ENCODE measurements around the gene PRMT7. TPM values are rescaled to one million over a fixed set of nuclear protein-coding genes. Genes with fewer than 3 reads are reported as not detected.

Gene PRMT7
- polyA plus RNA-seq = 10 to 100 TPM; 25.3 to 58.0 (median 30.6) TPM

GRCh38 chr16:68310774-68311511, at the start of gene PRMT7, which contains the start of gene SLC7A6OS:
Gene PRMT7 (plus strand): TSS chr16:68311019. CDS start chr16:68315980, 4,961 bp downstream.
Gene SLC7A6OS (minus strand): TSS chr16:68310946. CDS start chr16:68310926, 20 bp downstream.
- 0% methylated on average over 57 to 62 of the region's 62 CpGs for WGBS, 3 donors
- peak within 1 kb of the TSS; percentile 26 for H3K27ac ChIP-seq (ENCODE audit: low read depth, low read length)

- WGBS, 3 donors = 36 to 40% (median 37%) methylated on average over 11 of the region's 11 CpGs
- peak overlapping the region; percentile 83 for H3K27ac ChIP-seq (ENCODE audit: low read depth, low read length)
These were observed 47.2 kb upstream of the PRMT7 start for GRCh38 chr16:68263559-68264127.

GRCh38 chr16:68264128-68265077, 46.4 kb upstream of the PRMT7 start, which contains the start of gene SLC7A6:
Gene SLC7A6 (plus strand): TSS chr16:68264526. CDS start chr16:68274727, 10,201 bp downstream.
- peak within 1 kb of the TSS; percentile 83 for H3K27ac ChIP-seq (ENCODE audit: low read depth, low read length)
- WGBS, 3 donors = 0 to 1% (median 0%) methylated on average over 94 to 121 of the region's 123 CpGs

GRCh38 chr16:68265078-68265920, 45.5 kb upstream of the PRMT7 start:
- peak overlapping the region; percentile 83 for H3K27ac ChIP-seq (ENCODE audit: low read depth, low read length)
- 3 to 24% (median 5%) methylated on average over 23 of the region's 23 CpGs for WGBS, 3 donors

GRCh38 chr16:68267612-68268405, 43.0 kb upstream of the PRMT7 start:
- H3K27ac ChIP-seq (ENCODE audit: low read depth, low read length) = no peak overlapping the region
- 61 to 74% (median 67%) methylated on average over 6 of the region's 6 CpGs for WGBS, 3 donors

GRCh38 chr16:68269793-68270192, 41.0 kb upstream of the PRMT7 start:
- H3K27ac ChIP-seq (ENCODE audit: low read depth, low read length) = no peak overlapping the region
- WGBS, 3 donors = 96 to 99% (median 96%) methylated on average over 4 of the region's 4 CpGs

GRCh38 chr16:68270353-68270752, 40.5 kb upstream of the PRMT7 start:
- 0 to 55% (median 0%) methylated on average over 1 of the region's 1 CpG for WGBS, 3 donors

GRCh38 chr16:68272507-68273209, 38.2 kb upstream of the PRMT7 start:
- WGBS, 3 donors = 39 to 95% (median 87%) methylated on average over 4 of the region's 4 CpGs
- H3K27ac ChIP-seq (ENCODE audit: low read depth, low read length) = no peak overlapping the region

More at GRCh38 chr16:68270353-68270752, 40.5 kb upstream of the PRMT7 start:
- no peak overlapping the region for H3K27ac ChIP-seq (ENCODE audit: low read depth, low read length)

GRCh38 chr16:68273459-68273858, 37.4 kb upstream of the PRMT7 start:
- H3K27ac ChIP-seq (ENCODE audit: low read depth, low read length) = no peak overlapping the region
- 89 to 96% (median 92%) methylated on average over 5 of the region's 5 CpGs for WGBS, 3 donors

GRCh38 chr16:68273896-68274295, 36.9 kb upstream of the PRMT7 start:
- WGBS, 3 donors = 95 to 96% (median 96%) methylated on average over 8 of the region's 8 CpGs
- no peak overlapping the region for H3K27ac ChIP-seq (ENCODE audit: low read depth, low read length)

GRCh38 chr16:68274441-68274840, 36.4 kb upstream of the PRMT7 start:
- no peak overlapping the region for H3K27ac ChIP-seq (ENCODE audit: low read depth, low read length)
- WGBS, 3 donors = 87 to 97% (median 93%) methylated on average over 4 of the region's 4 CpGs

- 59 to 71% (median 63%) methylated on average over 4 of the region's 4 CpGs for WGBS, 3 donors
These were observed 35.1 kb upstream of the PRMT7 start for GRCh38 chr16:68275611-68276191.

GRCh38 chr16:68276223-68276622, 34.6 kb upstream of the PRMT7 start:
- no peak overlapping the region for H3K27ac ChIP-seq (ENCODE audit: low read depth, low read length)
- WGBS, 3 donors = 75 to 80% (median 79%) methylated on average over 3 of the region's 3 CpGs

More at GRCh38 chr16:68275611-68276191, 35.1 kb upstream of the PRMT7 start:
- no peak overlapping the region for H3K27ac ChIP-seq (ENCODE audit: low read depth, low read length)

- H3K27ac ChIP-seq (ENCODE audit: low read depth, low read length) = no peak overlapping the region
- WGBS, 3 donors = 78 to 87% (median 84%) methylated on average over 13 of the region's 13 CpGs
These were observed 30.9 kb upstream of the PRMT7 start for GRCh38 chr16:68279726-68280558.

GRCh38 chr16:68281368-68282063, 29.3 kb upstream of the PRMT7 start:
- WGBS, 3 donors = 78 to 87% (median 82%) methylated on average over 4 of the region's 4 CpGs
- no peak overlapping the region for H3K27ac ChIP-seq (ENCODE audit: low read depth, low read length)

All from adipose tissue (tissue), 3 donors.